Stimulated activated CD8-positive, alpha-beta memory T cell treated with anti-CD3 and anti-CD28 coated beads, Interleukin-4, amount 100 ng/mL, for 1 hour (primary cell): ENCODE measurements around the gene ZBTB5.
"Not testable (repeated sequence)": the region's sequence is repeated elsewhere in the genome, so short reads cannot be mapped to it uniquely, and the experiment has no call there.

Experiments
- DNase-seq, 2 donors: peaks; one replicate each; pipeline ENCODE4 v3.0.0-alpha.2; 2020; ENCODE audit warnings: low read depth in 2 of 2, low spot score in 1 of 2

ZBTB5 gene

GRCh38 chr9:37486616-37487548 lies 21.6 kb upstream of the ZBTB5 start:
- no peak for DNase-seq

DNA sequence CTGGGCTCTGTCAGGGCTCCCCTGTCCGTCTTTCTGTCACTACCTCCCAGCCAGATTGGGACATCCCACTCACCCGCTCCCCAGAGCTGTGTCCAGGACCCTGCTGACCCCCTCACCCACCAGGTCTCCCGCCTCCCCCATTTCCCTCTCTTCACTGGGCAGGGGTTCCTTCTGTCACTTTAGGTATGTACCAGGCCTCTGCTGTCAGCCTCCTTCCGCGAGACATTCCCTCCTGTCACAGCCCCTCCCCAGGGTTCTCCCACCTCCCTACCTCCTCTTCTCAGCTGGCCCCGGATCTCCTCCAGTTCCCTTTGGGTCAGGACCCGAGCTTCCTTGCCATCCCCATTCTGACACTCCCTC lies 21.0 kb upstream of the ZBTB5 start:
- DNase-seq, result no peak

DNA sequence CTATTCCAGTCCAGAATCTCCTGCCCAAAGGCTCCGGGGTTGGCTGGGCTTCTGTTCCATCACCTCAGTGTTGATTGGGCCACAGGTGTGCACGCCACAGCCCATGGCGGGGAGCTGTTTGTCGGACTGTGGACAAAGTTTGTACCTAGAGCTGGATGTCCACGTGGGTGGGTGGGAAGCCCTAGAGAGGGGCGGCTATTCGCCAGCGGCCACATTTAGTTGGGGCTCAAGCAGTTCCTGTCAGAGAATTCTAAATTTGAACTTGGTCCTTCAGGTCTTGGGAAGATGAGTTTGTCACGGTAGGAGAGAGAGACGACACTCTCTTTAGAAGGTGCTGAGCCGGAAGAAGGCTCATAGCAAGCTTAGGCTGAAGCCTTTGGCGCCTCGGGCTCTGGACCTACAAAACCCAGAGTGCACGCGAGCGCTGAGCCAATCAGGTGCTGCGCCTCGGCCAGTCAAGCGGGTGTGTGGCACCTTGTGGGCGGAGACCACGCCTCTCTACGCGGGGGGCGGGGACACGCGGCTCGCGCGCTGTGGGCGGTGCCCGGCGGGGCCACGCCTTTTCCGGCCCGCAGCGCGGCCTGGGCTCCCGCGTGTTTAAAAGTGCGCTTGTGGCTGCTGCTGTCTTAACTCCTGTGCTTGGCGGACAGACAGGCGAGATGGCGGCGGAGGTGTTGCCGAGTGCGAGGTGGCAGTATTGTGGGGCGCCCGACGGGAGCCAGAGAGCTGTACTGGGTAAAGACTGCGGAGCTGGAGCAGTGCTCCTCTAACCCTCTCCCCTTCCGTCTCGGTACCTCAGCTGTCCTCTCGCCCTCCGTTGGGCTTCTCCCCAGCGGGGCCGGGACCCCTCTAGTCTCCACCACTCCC lies 20.4 kb upstream of the ZBTB5 start, which contains the start of gene POLR1E:
Gene POLR1E (plus strand): TSS at position 560 of the 867 bp plus-strand sequence. CDS start 100 bp downstream, at position 660.
- DNase-seq, result peak; percentile 91 to 93

DNA sequence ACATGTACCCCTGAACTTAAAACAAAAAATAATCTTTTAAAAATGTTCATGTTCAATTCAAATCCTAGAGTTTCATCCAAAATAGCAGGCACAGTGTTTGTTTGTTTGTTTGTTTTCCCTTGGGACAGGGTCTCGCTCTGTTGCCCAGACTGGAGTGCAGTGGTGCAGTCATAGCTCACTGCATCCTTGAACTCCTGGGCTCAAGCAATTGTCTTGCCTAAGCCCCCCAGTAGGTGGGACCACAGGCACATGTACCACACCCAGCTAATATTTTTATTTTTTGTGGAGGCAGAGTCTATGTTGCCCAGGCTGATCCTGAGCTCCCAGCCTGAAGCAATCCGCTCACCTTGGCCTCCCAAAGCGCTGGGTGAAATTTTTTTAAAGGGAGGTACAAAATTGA lies 15.5 kb upstream of the ZBTB5 start:
- no peak for DNase-seq

DNA sequence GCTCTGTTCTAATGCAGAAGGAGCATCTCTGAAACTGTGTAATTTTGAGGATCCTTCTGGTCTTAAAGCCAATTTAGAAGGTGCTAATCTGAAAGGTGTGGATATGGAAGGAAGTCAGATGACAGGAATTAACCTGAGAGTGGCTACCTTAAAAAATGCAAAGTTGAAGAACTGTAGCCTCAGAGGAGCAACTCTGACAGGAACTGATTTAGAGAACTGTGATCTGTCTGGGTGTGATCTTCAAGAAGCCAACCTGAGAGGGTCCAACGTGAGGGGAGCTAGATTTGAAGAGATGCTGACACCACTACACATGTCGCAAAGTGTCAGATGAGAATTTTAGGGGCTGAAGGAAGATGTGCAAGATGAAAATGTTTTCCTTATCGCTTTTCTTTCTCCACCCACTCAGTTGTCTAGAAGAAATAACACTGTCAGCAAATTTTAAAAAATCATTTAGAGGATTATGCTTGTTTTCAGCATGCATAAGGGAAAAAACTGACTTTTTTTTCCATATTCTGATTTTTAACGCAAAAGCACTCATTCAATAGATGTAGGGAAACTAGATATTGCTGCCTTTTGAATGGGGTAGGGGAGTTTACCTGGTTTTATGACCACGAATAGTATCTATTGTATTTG lies 12.9 kb upstream of the ZBTB5 start:
- DNase-seq, result not testable (repeated sequence)

DNA sequence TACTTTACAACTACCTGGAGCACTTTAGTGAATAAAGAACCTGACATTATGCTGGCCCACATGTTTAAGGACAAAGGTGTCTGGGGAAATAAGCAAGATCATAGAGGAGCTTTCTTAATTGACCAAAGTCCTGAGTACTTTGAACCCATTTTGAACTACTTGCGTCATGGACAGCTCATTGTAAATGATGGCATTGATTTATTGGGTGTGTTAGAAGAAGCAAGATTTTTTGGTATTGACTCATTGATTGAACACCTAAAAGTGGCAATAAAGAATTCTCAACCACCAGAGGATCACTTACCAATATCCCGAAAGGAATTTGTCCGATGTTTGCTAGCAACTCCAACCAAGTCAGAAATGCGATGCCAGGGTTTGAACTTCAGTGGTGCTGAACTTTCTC lies 12.2 kb upstream of the ZBTB5 start:
- DNase-seq, result not testable (repeated sequence)

DNA sequence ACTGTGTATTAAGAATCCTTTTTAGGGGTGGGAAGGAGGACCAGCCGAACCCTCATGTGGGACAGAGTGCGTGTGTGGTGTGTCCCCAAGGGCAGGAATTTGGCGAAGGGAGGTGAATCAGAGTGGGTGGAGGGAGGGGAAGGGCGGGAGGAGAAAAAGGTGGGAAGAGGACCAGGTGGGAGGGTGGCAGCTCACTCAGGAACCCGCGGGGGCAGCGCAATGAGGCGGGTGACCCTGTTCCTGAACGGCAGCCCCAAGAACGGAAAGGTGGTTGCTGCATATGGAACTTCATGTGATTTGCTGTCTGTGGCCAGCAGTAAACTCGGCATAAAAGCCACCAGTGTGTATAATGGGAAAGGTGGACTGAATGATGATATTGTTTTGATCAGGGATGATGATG lies 11.7 kb upstream of the ZBTB5 start:
- no peak for DNase-seq

- DNase-seq, result no peak
Measured at GRCh38 chr9:37474438-37474837, 9.2 kb upstream of the ZBTB5 start.

DNA sequence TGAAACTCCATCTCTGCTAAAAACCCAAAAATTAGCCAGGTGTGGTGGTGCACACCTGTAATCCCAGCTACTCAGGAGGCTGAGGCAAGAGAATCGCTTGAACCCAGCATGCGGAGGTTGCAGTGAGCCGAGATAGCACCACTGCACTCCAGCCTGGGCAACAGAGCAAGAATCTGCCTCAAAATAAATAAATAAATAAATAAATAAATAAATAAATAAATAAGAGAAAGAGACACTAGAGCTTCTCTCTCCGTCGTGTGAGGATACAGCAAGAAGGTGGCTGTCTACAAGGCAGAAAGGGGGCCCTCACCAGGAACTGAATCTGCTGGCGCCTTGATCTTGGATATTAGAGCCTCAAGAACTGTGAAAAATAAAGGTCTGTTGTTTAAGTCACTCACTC lies 8.7 kb upstream of the ZBTB5 start:
- not testable (repeated sequence) for DNase-seq

DNA sequence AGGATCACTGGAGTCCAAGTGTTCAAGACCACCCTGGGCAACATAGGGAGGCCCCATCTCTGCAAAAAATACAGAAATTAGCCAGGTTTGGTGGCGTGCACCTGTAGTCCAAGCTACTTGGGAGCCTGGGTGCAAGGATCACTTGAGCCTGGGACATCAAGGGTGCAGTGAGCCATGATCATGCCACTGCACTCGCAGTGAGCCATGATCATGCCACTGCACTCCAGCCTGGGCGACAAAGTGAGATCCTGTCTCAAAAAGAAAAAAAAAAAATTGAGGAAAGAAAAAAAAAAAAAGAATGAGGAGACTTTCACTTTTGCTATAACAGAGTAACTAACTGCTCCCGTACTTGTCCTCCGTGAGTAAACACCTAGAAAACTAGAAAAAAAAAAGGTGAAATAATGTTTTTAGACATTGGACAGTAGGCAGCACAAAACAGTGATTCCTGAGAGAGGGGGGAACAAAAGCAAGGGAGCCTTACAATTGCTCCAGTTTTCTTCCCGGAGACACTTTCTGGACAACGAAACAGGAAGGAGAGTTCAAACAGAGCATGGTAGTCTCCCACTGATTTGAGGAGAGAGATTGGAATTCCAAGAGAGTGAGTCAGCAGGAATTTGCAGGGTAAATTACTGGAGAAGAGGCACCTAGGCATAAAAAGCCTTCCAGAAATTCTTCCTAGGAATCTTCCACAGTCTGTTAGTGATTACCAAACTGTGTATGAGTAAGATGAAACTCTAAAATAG lies 6.9 kb upstream of the ZBTB5 start:
- DNase-seq, result no peak

DNA sequence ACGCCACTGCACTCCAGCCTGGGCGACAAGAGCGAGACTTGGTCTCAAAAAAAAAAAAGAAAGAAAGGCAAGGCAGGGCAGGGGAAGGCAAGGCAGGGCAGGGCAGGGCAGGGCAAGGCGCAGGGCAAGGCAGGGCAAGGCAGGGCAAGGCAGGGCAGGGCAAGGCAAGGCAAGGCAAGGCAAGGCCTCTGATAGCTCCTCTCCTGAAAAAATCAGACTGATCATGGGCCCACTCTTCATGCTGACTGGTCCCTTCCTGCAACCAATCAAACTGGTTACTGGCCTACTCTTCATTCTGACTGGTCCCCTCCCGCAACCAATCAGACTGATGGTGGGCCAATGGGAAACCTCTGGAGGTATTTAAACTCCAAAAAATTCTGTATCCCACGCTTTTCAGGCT lies 3.4 kb upstream of the ZBTB5 start:
- DNase-seq, result no peak

DNA sequence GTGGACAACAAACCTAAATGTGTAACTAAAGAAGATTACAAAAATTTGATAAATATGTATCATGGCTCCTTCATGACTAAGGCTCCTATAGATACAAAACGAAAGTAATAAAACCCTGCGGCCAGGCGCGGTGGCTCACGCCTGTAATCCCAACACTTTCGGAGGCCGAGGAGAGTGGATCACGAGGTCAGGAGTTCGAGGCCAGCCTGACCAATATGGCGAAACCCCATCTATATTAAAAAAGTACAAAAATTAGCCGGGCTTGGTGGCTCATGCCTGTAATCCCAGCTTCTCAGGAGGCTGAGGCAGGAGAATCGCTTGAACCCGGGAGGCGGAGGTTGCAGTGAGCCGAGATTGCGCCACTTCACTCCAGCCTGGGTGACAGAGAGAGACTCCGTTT lies 2.3 kb upstream of the ZBTB5 start:
- DNase-seq, result not testable (repeated sequence)

GRCh38 chr9:37466037-37466709 lies 923 bp upstream of the ZBTB5 start:
- no peak for DNase-seq

DNA sequence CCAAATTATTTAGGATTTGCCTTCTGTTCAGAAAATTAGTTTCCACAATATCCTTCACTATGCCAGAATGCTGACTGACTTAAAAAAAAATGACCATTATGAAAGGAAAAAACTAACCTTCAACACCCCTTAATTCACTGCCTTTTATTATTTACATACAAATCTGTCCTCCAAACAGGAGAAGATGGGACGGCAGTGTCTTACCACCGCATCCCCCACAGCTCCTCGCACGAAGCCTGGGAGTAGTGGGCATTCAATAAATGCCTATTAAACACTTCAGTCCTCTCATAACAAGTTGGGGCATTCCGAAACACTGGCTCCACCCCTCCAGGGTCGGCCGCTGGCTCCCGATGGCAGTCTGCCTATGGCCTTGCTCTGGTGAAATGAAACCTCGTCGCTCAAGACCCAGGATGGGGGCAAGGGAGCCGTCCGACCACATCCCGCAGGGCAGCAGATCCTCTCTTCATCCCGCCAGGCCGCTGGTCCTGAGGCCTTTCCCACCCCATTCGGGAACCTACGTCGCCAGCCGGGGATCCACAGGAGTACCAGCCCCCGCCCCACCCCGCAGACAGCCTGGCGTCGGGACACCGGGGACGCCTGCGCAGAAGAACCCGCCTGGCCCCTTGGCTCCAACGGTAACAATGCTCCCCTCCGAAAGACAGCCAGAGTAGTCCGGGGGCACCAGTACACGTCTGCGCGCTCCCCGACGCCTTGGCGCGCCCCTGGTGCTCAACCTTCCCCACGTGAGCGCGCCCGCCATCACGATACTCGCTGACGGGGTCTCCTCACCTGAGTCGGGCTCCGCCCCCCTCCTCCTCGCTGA lies 613 bp downstream of the ZBTB5 start:
- DNase-seq, result peak; percentile 38 to 69

DNA sequence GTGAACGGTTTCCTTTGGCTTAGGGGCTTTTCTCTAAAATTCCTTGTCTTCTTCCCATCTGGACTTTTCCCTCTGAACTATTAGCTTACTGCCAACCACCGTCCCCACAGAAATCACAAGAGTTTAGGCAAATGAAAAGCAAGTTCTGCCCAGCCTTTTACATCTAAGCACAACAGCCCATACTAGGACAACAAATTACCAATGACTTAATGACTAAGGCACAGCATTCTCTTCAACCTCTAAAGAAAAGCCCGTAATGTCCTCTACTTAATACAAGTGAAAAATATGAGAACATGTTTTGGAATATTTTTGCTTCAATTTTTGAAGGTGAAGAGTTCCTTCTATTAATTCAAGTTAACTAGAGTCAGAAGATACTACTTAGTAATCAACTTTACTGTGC lies 1.2 kb downstream of the ZBTB5 start:
- DNase-seq, result no peak

DNA sequence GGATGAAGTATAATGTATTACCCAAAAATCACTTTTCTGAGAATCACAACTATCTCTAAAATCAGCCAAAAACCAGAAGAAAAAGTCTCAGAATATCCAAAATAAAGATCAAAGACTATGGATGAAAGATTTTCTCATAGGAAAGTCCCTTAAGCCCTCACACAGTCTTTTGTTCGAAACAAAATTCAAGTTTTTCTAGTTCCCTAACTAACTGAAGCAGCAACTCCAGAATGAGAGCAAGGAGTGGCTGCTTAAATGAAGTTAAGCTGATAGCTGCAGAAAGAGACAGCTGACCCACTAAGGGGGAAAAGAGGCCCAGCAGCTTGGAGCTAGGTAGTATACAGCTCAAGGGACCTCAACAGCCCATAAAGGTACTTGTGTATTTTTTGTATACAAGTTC lies 8.4 kb downstream of the ZBTB5 start:
- no peak for DNase-seq

DNA sequence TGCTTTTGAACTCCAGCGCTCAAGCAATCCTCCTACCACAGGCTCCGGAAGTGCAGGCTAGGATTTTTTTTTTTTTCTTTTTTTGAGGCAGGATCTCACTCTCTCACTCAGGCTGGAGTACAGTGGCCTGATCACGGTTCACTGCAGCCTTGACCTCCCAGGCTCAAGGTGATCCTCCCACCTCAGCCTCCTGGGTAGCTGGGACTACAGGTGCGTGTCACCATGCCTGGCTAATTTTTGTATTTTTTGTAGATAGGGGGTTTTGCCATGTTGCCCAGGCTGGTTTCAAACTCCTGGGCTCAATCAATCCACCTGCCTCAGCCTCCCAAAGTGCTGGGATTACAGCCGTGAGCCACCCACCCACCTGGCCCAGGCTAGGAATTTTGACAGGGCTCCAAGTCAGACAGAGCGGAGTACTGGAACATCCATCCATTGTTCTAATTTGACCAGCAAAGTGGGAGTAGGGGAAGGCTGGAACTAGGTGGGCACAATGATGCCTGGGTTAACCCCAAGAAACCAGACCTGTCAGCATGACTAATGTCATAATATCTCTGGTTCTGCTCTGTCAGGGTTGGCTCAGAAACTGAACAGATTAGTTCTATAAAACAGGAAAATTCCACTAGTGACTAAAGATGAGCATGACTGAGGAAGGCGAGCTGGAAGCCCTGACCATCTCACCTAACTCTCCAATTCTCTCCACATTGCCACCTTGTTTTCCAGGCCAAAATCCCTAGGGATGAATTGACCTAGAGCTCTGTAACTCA lies 9.2 kb downstream of the ZBTB5 start:
- no peak for DNase-seq

- no peak for DNase-seq
Measured at GRCh38 chr9:37454238-37454637, 11.0 kb downstream of the ZBTB5 start.

- no peak for DNase-seq
Measured at GRCh38 chr9:37453827-37454226, 11.4 kb downstream of the ZBTB5 start.
